ENCODE data around the gene SLC23A2. TPM values are rescaled to one million over a fixed set of nuclear protein-coding genes. Genes with fewer than 3 reads are reported as not detected.
"Not testable (repeated sequence)": the region's sequence is repeated elsewhere in the genome, so short reads cannot be mapped to it uniquely, and the experiment has no call there.

The SLC23A2 gene
- total and polyA plus RNA-seq, 12 donors, result 51.0 to 294 (median 145) TPM

- no peaks in the 10 kb centered on the region for H3K27me3 ChIP-seq
- H3K9me3 ChIP-seq (replicated peaks in 1 of 3), result no peaks in the 10 kb centered on the region
- intact Hi-C loops (cut with DNase I), result no loop called here
- H3K36me3 ChIP-seq (replicated peaks in 1 of 2), result peaks cover 0 to 51% of the 10 kb centered on the region in 2 donors
- no peak overlapping the region for H3K27ac ChIP-seq
- DNase-seq, result peak in 1 of 7 donors; percentile 27
- no peak for TF ChIP-seq POLR2A (IDR thresholded peaks at IDR 0.05)
- TF ChIP-seq, protein P1, sequence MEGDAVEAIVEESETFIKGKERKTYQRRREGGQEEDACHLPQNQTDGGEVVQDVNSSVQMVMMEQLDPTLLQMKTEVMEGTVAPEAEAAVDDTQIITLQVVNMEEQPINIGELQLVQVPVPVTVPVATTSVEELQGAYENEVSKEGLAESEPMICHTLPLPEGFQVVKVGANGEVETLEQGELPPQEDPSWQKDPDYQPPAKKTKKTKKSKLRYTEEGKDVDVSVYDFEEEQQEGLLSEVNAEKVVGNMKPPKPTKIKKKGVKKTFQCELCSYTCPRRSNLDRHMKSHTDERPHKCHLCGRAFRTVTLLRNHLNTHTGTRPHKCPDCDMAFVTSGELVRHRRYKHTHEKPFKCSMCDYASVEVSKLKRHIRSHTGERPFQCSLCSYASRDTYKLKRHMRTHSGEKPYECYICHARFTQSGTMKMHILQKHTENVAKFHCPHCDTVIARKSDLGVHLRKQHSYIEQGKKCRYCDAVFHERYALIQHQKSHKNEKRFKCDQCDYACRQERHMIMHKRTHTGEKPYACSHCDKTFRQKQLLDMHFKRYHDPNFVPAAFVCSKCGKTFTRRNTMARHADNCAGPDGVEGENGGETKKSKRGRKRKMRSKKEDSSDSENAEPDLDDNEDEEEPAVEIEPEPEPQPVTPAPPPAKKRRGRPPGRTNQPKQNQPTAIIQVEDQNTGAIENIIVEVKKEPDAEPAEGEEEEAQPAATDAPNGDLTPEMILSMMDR (IDR thresholded peaks at IDR 0.05), result no peak
- H3K4me1 ChIP-seq (replicated peaks in 1 of 2), result no peaks in the 10 kb centered on the region
- 82 to 90% (median 88%) methylated on average over 4 of the region's 4 CpGs for WGBS, 4 donors
- no peak overlapping the region for H3K4me3 ChIP-seq
Observed at GRCh38 chr20:4854561-4854901, 146.8 kb downstream of the SLC23A2 start.

GRCh38 chr20:4853757-4854560 lies 147.4 kb downstream of the SLC23A2 start:
- DNase-seq, result peak in 1 of 7 donors; percentile 50
- TF ChIP-seq POLR2A (IDR thresholded peaks at IDR 0.05), result no peak
- TF ChIP-seq, protein P1 (IDR thresholded peaks at IDR 0.05), result no peak
- no peaks in the 10 kb centered on the region for H3K9me3 ChIP-seq (replicated peaks in 1 of 3)

DNA sequence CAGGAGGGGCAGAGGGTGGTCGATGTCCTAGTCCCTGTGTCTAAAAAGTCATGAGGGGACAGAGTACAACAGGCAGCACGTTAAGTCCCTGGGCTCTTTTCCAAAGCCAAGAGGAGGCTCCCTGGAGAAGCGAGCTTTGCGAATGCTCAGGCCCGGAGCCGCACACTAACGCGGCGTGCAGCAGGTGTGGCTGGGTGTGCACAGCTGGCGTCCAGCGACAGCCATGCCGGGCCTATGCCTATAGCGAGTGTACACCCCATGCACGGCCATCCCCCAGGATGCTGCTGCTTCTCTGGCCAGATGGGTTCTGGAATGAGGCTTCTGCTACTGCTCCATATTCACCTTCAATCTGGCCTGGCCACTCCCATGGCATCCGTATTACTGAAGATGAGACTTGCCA lies 148.3 kb downstream of the SLC23A2 start:
- intact Hi-C loops (cut with DNase I), result no loop called here
- 88 to 92% (median 91%) methylated on average over 12 to 15 of the region's 15 CpGs for WGBS, 4 donors
- H3K36me3 ChIP-seq (replicated peaks in 1 of 2), result peaks cover 0 to 36% of the 10 kb centered on the region in 2 donors
- H3K4me1 ChIP-seq (replicated peaks in 1 of 2), result no peaks in the 10 kb centered on the region
- H3K4me3 ChIP-seq, result no peak overlapping the region
- no peaks in the 10 kb centered on the region for H3K27me3 ChIP-seq
- TF ChIP-seq POLR2A (IDR thresholded peaks at IDR 0.05), result no peak
- TF ChIP-seq, protein P1 (IDR thresholded peaks at IDR 0.05), result no peak
- H3K9me3 ChIP-seq (replicated peaks in 1 of 3), result no peaks in the 10 kb centered on the region
- H3K27ac ChIP-seq, result no peak overlapping the region
- peak in 1 of 7 donors; percentile 46 for DNase-seq

More at GRCh38 chr20:4853757-4854560, 147.4 kb downstream of the SLC23A2 start:
- H3K4me1 ChIP-seq (replicated peaks in 1 of 2), result no peaks in the 10 kb centered on the region
- no peaks in the 10 kb centered on the region for H3K27me3 ChIP-seq
- 87 to 91% (median 88%) methylated on average over 9 of the region's 9 CpGs for WGBS, 4 donors
- intact Hi-C loops (cut with DNase I), result no loop called here
- no peak overlapping the region for H3K4me3 ChIP-seq
- H3K27ac ChIP-seq, result no peak overlapping the region
- peaks cover 0 to 46% of the 10 kb centered on the region in 2 donors for H3K36me3 ChIP-seq (replicated peaks in 1 of 2)

- Histone ChIP-seq H3K36me3 (replicated peaks in 1 of 2) (peaks cover 0 to 20% of the 10 kb centered on the region in 2 donors), H3K9me3 (replicated peaks in 1 of 3) (no peaks in the 10 kb centered on the region), H3K27me3 (no peaks in the 10 kb centered on the region), H3K4me1 (replicated peaks in 1 of 2) (no peaks in the 10 kb centered on the region), H3K27ac (no peak overlapping the region), H3K4me3 (no peak overlapping the region)
- peak in 1 of 7 donors; percentile 46 for DNase-seq
- 87 to 93% (median 92%) methylated on average over 5 of the region's 5 CpGs for WGBS, 4 donors
- intact Hi-C loops (cut with DNase I), result no loop called here
- TF ChIP-seq, protein P1 (IDR thresholded peaks at IDR 0.05), result no peak
- TF ChIP-seq POLR2A (IDR thresholded peaks at IDR 0.05), result no peak
Observed at GRCh38 chr20:4850960-4851359, 150.3 kb downstream of the SLC23A2 start.

- 56 to 73% (median 66%) methylated on average over 3 of the region's 3 CpGs for WGBS, 4 donors
- H3K27me3 ChIP-seq; H3K27ac ChIP-seq; H3K9me3 ChIP-seq (replicated peaks in 1 of 3); H3K4me3 ChIP-seq; H3K36me3 ChIP-seq (replicated peaks in 1 of 2); intact Hi-C loops (cut with DNase I); H3K4me1 ChIP-seq (replicated peaks in 1 of 2): not testable (repeated sequence)
- peak in 2 of 7 donors; percentile 54 to 55 for DNase-seq
Observed at GRCh38 chr20:4848829-4849228, 152.5 kb downstream of the SLC23A2 start.
